Myocyte (in vitro differentiated cells): ENCODE measurements around the gene RDM1. TPM values are rescaled to one million over a fixed set of nuclear protein-coding genes. Genes with fewer than 3 reads are reported as not detected.

ENCODE experiments used
- DNase-seq: peaks from one replicate; pipeline ENCODE4 v3.0.0-alpha.2; 2012; ENCODE audit warnings: low read depth
- total RNA-seq: library from RNA; depleted of rRNA; stranded (reverse); fragments of >200 nt; gene quantifications from 2 replicates; pipeline ENCODE4 v1.2.3, GENCODE V29; 2014

RDM1 gene
- total RNA-seq, 1 donor from 2014 or later = not detected

DNA sequence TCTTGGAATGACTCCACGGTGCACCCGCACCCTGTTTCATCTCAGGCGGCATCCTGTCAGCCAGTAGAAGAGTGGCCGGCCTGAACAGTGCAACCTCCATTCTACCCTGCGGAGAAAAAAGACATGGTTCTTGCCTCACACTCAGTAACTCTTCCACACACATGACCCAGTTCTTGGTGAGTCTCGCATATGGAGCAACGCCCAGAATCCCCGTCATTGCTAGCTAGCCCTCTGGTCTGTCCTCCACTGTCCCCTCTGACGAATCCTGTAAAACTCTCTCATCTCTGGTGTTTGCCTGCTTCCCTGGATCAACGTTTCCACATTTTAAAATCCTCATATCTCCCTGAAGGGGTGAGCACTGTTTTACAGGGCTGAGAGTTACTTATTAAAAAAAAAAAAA is 4.2 kb upstream of the RDM1 start:
- DNase-seq = no peak

DNA sequence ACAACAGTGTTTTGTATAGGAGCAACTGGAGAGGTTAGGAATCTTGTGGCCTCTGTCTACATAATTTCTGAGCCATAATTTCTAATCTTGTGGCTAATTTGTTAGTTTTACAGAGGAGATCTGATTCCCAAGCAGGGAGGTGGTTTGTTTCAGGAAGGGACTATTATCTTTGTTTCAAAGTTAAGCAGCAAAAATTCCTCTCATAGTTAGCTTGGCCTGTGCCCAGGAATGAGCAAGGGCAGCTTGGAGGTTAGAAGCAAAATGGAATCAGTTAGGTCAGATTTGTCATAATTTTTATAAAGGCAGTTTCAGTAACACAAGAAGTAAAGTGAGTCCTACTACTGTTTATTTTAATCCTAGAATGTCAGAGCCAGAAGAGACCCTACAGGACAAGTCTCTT is 2.0 kb upstream of the RDM1 start:
- DNase-seq = no peak

DNA sequence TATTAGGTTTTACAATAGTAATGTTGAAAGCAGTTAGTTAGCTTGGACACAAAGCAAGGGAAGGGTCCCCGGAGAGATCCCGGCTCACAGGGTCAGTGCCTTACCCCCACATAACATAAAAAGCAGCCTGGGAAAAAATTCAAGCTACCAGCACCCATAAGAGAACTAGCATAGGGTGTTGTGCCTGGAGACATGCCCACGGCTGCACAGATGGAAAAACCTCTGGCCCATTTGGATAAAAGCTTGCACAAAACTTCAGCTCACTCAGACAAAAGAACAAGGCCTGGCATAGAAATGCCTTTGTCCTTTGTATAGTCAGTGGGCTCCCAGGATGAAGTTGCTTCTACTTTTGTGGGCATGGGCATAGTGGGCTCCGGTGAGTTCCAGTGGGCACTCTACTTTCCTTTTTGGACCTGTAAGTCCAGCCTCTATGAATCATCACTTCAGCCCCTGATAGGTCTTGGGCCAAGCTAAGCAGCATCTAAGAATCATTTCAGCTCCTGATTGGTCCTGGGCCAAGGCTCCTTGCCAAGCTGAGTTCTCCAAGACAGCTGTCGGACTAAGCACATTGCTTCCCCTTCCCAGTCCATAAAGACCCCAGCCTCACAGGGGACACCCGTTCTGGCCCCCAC is 1.3 kb upstream of the RDM1 start:
- no peak for DNase-seq

GRCh38 chr17:35927714-35928113 is 2.9 kb downstream of the RDM1 start:
- DNase-seq = no peak

GRCh38 chr17:35923609-35924114 is 6.9 kb downstream of the RDM1 start:
- DNase-seq = no peak

- no peak for DNase-seq
These were observed 10.3 kb downstream of the RDM1 start for GRCh38 chr17:35920229-35920628.

GRCh38 chr17:35918665-35919064 is 11.9 kb downstream of the RDM1 start:
- no peak for DNase-seq

DNA sequence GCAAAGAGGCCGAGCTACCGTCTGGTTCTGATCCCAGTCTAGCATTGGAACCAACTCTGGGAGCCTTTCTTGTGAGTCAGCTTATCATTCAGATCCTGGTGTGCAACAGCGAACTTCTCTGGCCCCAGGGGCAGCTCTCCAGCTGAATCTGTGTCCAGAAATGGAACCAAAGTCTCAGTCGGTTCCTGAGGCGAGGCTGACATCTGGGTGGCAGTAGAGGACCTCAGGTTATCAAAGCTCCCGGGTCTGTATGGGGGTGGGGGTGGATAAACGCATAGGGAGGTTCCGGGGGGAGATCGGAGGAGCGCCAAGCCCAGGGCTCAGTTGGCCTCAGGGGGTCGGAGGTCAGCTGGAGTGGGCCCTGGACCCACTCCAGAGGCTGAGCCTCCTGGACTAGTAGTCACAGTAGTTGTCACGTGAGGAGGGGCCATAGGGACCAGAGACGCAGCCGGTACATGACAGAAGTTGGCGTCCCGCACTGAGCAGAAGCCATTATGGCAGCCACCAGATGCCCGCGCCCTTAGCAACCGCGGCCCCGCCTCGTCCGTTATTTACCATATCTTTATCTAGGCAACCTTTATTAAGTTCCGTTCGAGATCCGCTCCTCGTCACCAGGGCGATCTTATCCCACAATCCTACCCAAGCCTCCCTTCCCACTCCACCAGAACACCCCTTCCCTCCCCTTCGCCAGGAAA is 12.9 kb downstream of the RDM1 start:
- no peak for DNase-seq

DNA sequence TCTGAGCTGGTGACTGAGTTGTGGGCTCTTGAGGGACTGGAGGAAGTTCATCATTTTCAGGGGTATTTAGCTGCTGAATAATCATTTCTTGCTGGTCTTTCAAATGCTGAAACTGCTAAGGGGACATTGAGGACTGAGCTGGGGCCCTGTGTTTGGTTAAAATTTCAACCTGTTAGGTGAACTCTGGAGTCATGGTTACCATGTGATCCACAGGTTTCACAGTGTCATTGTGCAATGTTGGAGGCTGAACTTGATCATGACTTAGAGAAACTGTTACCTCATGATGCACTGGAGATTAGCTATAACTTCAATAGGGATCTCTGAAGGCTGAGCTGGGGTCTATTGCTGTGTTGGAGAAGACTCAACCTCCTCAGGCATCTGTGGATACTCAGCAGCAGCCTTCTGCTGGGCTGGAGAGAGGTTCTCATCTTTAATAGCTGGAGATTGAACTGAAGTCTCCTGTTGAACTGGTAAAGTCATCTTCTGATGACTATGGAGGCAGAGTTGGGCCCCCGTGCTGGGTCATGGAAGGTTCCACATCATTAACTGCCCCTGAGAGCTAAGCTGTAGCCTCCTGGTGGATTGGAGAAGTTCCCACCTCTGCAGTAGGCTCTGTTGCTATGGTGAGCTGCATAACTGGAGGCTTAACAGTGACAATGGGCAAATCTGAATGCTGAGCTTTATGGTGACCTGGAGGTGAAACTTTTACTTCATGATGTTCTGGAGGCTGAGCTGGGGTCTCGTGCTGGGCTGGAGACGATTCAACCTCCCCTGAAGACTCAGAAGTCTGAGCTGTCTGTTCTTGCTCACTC is 15.2 kb downstream of the RDM1 start:
- DNase-seq = no peak

DNA sequence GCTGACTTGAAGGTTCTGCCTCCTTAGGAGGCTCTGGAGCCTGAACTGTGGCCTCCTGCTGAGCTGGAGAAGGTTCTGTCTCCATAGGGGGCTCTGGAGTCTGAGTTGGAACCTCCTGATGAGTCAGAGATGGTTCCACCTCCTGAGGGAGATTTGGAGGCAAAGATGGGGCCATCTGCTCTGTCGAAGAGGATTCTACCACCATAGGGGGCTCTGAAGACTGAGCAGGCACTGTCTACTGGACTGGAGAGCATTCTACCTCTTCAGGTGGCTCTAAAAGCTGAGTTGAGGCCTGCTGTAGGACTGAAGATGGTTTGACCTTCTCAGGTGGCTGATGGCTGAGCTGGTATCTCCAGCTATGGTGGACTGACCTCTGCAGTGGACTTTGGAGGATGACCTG is 16.2 kb downstream of the RDM1 start:
- no peak for DNase-seq

DNA sequence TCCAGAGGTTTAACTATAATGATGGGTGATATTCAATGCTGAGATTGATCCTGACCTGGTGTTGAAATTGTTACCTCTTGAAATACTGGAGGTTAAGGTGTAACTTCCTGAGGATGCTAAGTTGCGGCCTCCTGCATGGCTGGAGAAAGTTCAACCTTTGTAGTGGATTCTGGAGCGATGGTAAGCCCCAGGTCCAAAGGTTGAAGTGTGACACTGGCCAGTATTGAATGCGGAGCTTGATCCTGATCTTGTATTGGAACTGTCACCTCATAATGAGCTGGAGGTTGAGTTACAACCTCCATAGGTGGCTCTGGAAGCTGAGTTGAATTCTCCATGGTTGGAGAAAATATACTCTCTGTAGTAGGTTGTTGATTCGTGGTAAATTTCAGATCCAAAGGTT is 17.0 kb downstream of the RDM1 start:
- no peak for DNase-seq

DNA sequence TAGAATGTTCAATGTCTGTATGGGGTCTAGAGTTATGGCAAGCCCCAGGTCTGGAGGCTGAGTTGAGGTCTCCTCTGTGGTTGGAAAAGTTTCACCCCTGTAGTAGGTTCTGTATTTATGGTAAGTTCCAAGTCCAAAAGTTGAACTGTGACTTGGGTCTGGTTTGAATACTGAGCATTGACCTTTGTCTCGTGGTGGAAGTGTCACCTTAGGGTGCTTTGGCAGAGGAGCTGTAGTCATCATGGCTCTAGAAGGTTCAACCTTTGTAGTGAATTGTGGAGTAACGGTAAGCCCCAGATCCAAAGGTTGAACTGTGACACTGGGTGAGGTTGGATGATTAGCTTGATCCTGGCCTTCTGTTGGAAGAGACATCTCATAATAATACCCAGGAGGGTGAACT is 17.6 kb downstream of the RDM1 start:
- no peak for DNase-seq

DNA sequence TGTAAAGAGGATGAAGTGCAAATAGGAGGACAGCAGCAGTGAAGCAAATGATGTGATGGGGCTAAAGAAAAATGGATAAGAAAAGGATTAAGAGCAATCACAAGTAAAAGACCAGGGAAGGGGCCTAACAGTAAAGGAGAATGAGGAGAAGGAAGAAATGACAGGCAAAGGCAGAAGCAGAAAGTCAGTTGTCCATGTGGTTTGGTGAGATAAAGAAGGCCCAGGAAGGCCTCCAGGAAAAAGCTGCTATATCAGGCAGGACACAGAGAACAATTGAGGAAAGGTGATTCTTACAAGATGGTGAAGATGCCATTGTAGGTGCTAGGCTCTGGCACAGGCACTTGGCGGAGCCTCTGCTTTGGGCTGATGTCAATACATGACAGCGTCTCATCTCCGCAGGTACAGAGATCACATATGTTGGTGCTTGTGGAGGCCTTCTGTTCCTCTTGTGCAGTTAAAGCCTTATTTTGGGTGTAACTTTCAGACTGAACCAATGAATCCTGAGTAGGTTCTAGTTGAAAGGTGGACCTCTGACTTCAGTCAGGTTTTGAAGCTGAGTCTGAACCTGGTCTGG is 18.1 kb downstream of the RDM1 start:
- DNase-seq = no peak

DNA sequence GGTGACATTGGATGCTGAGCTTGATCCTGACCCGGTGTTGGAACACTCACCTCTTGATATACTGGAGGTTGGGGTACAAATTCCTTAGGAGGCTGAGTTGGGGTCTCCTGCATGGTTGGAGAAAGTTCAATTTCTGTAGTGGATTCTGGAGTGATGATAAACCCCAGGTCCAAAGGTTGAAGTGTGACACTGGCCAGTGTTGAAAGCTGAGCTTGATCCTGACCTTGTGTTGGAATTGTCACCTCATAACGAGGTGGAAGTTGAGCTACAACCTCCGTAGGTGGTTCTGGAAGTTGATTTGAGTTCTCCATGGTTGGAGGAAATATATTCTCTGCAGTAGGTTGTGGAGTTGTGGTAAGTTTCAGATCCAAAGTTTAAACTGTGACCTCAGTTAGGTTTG is 21.2 kb downstream of the RDM1 start:
- DNase-seq = no peak

GRCh38 chr17:35907691-35908090 is 22.9 kb downstream of the RDM1 start:
- no peak for DNase-seq

DNA sequence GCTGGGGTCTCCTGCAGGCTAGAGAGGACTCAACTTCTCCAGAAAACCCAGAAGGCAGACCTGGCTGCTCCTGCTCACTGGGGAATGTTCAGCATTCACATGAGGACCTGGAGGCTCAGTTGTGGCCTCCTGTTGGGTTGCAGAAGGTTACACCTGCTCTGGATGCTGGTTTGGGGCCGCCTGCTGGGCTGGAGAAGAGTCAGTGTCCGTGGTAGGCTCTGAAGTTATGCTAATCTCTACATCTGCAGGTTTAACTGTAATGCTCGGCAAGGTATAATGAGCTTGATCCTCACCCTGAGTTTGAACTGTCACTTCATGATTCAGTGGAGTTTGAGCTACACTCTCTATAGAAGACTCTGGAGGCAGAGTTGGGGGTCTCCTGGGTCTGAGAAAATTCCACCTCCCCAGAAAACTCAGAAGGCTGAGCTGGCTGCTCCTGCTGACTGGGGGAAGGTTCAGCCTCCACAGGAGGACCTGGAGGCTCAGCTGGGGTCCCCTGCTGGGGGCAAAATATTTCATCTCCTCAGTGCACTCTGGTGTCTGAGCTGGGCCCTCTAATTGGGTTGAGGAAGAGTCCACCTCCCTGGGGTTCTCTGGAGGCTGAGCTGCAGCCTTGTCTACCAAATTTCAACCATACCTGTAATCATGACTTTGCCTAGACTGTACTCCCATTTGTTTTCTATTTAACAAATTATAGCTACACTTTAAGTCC is 23.5 kb downstream of the RDM1 start:
- DNase-seq = no peak

GRCh38 chr17:35906191-35906925 is 24.2 kb downstream of the RDM1 start:
- no peak for DNase-seq

- no peak for DNase-seq
These were observed 27.1 kb downstream of the RDM1 start for GRCh38 chr17:35903451-35903850.

DNA sequence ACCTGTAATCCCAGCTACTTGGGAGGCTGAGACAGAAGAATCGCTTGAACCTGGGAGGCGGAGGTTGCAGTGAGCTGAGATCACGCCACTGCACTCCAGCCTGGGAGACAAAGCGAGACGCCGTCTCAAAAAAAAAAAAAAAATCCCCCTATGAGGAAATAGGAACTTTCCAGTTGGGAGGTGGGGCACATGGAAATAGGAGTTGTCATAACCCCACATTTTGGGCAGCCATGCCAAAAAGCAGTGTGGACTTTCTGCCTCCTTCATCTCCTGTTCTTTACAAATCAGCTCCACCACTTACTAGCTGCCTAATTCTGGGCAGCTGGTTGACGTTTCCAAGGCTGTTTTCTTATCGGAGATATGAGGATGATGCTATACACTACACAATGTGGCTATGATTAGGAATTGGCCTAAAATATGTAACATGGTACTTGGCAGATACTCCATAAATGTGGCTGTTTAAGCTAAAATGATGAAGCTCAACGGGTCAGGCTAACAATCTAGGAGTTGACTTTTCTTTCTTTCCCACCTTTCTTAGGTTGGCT is 28.9 kb downstream of the RDM1 start:
- DNase-seq = no peak
